Muscle of back (tissue), 11 donors: ENCODE data around the gene TNNI3. TPM values are rescaled to one million over a fixed set of nuclear protein-coding genes. Genes with fewer than 3 reads are reported as not detected.

ENCODE experiments used
- DNase-seq, 3 donors: peaks; one replicate each; pipeline versions ENCODE4 v3.0.0 to v3.0.0-alpha.2; 2013
- polyA plus RNA-seq, 10 donors: library from polyadenylated mRNA; unstranded; fragments of 120-200 nt; gene quantifications; one replicate each; pipeline ENCODE4 v1.2.1, GENCODE V29; 2013; ENCODE audit not compliant: insufficient read length in 10 of 10

TNNI3 gene
- polyA plus RNA-seq, 10 donors = 0.88 to 4.7 (median 2.2) TPM

GRCh38 chr19:55149078-55150003, 8.2 kb downstream of the TNNI3 start, which contains the start of gene TNNT1:
Gene TNNT1, minus strand, starts transcription at chr19:55149206. Its CDS starts 2,049 bp downstream, at chr19:55147157.
- DNase-seq = no peak

- peak in 1 of 3 donors; percentile 63 for DNase-seq
Observed at GRCh38 chr19:55147545-55148251, 9.8 kb downstream of the TNNI3 start.

GRCh38 chr19:55146705-55147273, 10.7 kb downstream of the TNNI3 start:
- no peak for DNase-seq

GRCh38 chr19:55146078-55146704, 11.3 kb downstream of the TNNI3 start:
- DNase-seq = no peak

- DNase-seq = no peak
Observed at GRCh38 chr19:55145232-55145631, 12.3 kb downstream of the TNNI3 start.

- no peak for DNase-seq
Observed at GRCh38 chr19:55141696-55142095, 15.8 kb downstream of the TNNI3 start.

GRCh38 chr19:55137915-55138314, 19.6 kb downstream of the TNNI3 start:
- no peak for DNase-seq

- no peak for DNase-seq
Observed at GRCh38 chr19:55136399-55137102, 21.0 kb downstream of the TNNI3 start.

GRCh38 chr19:55134736-55135135, 22.8 kb downstream of the TNNI3 start:
- DNase-seq = no peak

GRCh38 chr19:55133639-55134444, 23.7 kb downstream of the TNNI3 start:
- DNase-seq = no peak

- DNase-seq = no peak
Observed at GRCh38 chr19:55132453-55133129, 24.9 kb downstream of the TNNI3 start.

GRCh38 chr19:55131421-55131820, 26.1 kb downstream of the TNNI3 start:
- DNase-seq = no peak

GRCh38 chr19:55119053-55119452, 38.5 kb downstream of the TNNI3 start:
- no peak for DNase-seq

- peak in 1 of 3 donors; percentile 67 for DNase-seq
Observed at GRCh38 chr19:55118401-55118991, 39.0 kb downstream of the TNNI3 start.

- peak; percentile 99 to 100 (median 100) for DNase-seq
Observed at GRCh38 chr19:55117663-55118391, 39.7 kb downstream of the TNNI3 start.

- DNase-seq = peak in 1 of 3 donors; percentile 73
Observed at GRCh38 chr19:55116859-55117662, 40.5 kb downstream of the TNNI3 start, which contains the start of gene PPP1R12C. Gene PPP1R12C, minus strand, starts transcription at chr19:55117637. Its CDS starts 94 bp downstream, at chr19:55117543.

- DNase-seq = peak in 2 of 3 donors; percentile 77 to 92
Observed at GRCh38 chr19:55116232-55116858, 41.2 kb downstream of the TNNI3 start.
